ENCODE measurements around the gene PLD6.

PLD6 gene

GRCh38 chr17:17152385-17152784 is 53.7 kb downstream of the PLD6 start:
- no peak for DNase-seq

GRCh38 chr17:17151962-17152361 is 54.2 kb downstream of the PLD6 start:
- DNase-seq, result peak; percentile 48

DNA sequence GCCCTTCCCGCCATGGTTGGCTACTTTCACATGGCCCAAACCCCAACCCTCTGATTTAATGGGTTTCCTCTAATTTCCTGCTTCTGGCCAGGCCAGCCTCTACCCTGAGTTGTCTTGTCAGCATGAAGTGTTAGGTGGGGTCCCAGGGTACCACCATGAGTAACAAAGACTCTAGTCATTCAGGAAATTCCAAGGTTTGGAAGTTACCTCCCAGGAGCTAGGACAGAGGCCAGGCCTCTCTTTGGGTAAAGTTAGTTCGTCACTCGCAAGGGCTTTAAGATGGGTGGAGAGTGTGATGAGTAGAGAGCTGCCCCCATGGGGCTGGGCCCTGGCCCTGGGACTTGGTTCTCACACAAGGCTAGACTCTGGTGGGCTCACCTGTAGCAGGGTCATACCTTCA is 54.6 kb downstream of the PLD6 start:
- no peak for DNase-seq

DNA sequence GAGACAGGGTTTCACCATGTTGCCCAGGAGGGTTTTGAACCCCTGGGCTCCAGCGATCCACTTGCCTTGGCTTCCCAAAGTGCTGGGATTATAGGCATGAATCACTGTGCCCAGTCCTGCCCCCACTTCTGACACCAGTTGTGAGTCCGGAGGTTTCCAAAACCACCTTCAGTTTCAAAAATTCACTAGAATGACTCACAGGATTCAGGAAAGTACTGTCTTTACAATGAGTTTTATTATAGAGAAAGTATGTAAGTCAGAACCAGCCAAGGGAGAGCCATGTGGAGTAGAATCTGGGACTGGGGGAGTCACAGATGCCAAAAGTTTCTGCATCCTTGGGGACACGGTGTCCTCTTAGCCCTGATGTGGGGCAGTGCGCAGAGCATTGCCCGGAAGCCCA is 55.1 kb downstream of the PLD6 start:
- no peak for DNase-seq
